Measurements from ENCODE around the gene CDH15.
A peak's percentile ranks its signal among the peaks of the same experiment; 100 is the strongest.

DNA sequence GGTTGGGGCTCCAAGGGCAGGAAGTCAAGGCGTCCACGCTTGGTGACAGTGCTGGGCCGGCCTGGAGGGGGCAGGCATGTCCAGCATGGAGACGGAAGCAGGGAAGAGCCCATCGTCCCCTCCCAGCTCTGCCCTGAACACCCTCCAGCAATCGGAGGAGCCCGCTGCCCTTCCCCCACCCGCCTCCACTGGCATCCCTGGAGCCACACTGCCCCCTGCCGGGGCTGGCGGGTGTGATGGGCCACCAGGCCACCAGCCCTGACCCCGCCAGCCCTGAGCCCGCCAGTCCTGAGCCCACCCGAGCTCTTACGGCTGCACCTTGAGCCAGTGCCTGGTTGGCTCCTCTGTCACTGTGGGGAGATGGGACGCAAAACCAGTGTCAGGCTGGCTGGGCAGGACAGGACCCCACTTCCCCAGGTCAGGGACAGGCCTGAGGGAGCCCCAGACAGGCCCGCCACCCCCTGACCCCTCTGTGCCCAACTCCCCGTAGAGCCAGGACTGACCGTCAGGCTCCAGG is 4.1 kb upstream of the CDH15 start:
- TF ChIP-seq CTCF (IDR thresholded peaks at IDR 0.05) (peak; percentile 52 to 75 (median 69)), POLR2A (IDR thresholded peaks at IDR 0.05) (no peak)

All from thyroid gland (tissue), 4 donors.